Measurements from ENCODE around the gene RETREG2.
A peak's percentile ranks its signal among the peaks of the same experiment; 100 is the strongest.

The RETREG2 gene

DNA sequence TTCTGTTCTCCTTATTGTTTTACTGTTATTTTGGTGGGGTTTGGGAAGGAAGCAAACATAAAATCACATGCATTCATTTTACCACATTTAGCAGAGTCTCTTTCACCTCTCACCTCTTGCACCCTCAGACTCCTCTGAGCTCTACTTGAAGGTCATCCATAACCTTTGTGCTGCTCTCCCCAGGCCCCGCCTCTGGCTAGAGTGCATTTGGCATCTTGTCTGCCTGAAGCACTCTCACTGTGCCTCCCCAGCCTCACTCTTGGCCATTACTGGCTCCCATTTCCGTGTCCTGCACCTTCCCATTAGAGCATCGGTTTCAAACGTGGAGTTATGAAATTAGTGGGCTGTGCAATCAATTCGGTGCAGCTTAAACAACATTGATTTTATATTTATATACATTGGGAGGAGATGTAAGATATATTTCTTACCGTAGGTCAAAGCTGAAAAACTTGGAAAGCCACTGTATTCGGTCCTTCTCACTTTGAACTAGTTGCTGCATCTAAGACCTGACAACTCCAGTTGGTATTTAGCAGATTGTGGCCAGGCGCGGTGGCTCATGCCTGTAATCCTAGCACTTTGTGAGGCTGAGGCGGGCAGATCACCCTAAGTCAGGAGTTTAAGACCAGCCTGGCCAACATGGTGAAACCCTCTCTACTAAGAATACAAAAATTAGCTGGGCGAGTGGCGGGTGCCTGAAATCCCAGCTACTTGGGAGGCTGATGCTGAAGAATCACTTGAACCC lies 21.6 kb downstream of the RETREG2 start:
- TF ChIP-seq REST (IDR thresholded peaks at IDR 0.05; ENCODE audit: low read depth) = no peak
- no peak for TF ChIP-seq FOXM1 (IDR thresholded peaks at IDR 0.05; ENCODE audit: borderline replicate concordance, low read depth)
- TF ChIP-seq, protein P1, sequence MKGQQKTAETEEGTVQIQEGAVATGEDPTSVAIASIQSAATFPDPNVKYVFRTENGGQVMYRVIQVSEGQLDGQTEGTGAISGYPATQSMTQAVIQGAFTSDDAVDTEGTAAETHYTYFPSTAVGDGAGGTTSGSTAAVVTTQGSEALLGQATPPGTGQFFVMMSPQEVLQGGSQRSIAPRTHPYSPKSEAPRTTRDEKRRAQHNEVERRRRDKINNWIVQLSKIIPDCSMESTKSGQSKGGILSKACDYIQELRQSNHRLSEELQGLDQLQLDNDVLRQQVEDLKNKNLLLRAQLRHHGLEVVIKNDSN (IDR thresholded peaks at IDR 0.05) = no peak
- no peak for TF ChIP-seq CREB1 (IDR thresholded peaks at IDR 0.05; ENCODE audit: low read depth)
- TF ChIP-seq EP300 (IDR thresholded peaks at IDR 0.05; ENCODE audit: borderline replicate concordance) = no peak
- TF ChIP-seq CEBPB (IDR thresholded peaks at IDR 0.05) = no peak
- no peak for TF ChIP-seq YY1 (IDR thresholded peaks at IDR 0.05; ENCODE audit: low read depth)
- TF ChIP-seq ZBTB7A (IDR thresholded peaks at IDR 0.05; ENCODE audit: low read depth) = no peak
- TF ChIP-seq TAF1 (IDR thresholded peaks at IDR 0.05; ENCODE audit: low read depth) = no peak
- no peak for TF ChIP-seq TCF12 (IDR thresholded peaks at IDR 0.05; ENCODE audit: low read depth)
- no peak for TF ChIP-seq EGR1 (IDR thresholded peaks at IDR 0.05)
- TF ChIP-seq TEAD4 (IDR thresholded peaks at IDR 0.05) = no peak
- TF ChIP-seq RAD21 (IDR thresholded peaks at IDR 0.05; ENCODE audit: low read depth) = no peak
- TF ChIP-seq NFIC (IDR thresholded peaks at IDR 0.05) = no peak
- TF ChIP-seq MAX (IDR thresholded peaks at IDR 0.05) = no peak

DNA sequence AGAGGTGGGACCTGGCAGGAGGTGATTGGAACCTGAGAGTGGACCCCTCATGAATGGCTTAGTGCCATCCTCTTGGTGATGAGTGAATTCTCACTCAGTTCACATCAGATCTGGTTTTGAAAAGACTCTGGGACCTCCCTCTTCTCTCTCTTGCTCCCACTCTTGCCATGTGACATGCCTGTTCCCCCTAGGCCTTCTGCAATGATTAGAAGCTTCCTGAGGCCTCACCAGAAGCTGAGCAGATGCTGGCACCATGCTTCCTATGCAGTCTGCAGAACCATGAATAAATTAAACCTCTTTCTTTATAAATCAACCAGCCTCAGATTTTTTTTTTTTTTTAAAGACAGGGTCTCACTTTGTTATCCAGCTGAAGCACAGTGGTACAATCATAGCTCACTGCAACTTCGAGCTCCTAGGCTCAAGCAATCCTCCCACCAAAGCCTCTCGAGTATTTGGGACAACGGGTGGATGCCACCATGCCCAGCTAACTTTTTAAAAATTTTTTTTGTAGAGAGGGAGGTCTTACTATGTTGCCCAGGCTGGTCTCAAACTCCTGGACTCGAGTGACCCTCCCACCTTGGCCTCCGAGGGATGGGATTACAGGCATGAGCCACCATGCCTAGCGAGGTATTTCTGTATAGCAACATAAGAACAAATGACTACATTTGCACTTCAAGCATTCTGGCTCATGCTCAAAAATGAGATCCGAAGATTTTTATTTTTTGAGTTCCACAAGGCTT lies 26.5 kb downstream of the RETREG2 start:
- TF ChIP-seq FOXM1 (IDR thresholded peaks at IDR 0.05; ENCODE audit: borderline replicate concordance, low read depth) (no peak), NFIC (IDR thresholded peaks at IDR 0.05) (no peak), RAD21 (IDR thresholded peaks at IDR 0.05; ENCODE audit: low read depth) (no peak), YY1 (IDR thresholded peaks at IDR 0.05; ENCODE audit: low read depth) (no peak)

DNA sequence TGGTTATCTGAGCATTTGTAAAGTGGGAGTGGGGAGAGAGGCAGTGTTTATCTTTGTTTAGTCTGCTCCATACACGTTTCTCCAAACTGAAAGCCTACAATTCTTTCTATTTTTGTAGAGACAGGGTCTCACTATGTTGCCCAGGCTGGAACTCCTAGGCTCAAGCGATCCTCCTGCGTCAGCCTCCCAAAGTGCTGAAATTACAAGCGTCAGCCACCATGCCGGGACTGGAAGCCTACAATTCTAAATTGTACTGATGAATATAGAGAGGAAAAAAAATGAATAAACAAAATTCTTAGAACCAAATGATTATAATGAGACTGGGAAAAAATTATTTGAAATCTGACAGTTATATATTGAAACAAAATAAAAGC lies 27.1 kb downstream of the RETREG2 start:
- TF ChIP-seq CREB1 (IDR thresholded peaks at IDR 0.05; ENCODE audit: low read depth) = no peak
- TF ChIP-seq RAD21 (IDR thresholded peaks at IDR 0.05; ENCODE audit: low read depth) = no peak

DNA sequence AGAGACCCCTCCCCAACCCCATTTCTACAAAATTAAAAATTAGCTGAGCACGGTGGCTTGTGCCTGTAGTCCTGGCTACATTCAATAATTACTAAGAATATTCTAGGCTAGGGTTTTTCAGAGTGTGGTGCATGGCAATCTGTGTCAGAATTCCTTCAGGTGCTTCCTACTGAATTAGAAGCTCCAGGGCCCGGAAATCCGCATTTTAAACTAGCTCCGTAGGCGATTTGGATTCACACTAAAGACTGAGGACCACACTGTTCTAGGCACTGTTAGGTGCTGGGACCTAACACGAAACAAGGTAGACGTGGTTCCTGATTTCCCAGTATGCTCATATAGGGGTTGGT lies 27.9 kb downstream of the RETREG2 start:
- no peak for TF ChIP-seq CREB1 (IDR thresholded peaks at IDR 0.05; ENCODE audit: low read depth)
- TF ChIP-seq MAX (IDR thresholded peaks at IDR 0.05) = no peak
- TF ChIP-seq REST (IDR thresholded peaks at IDR 0.05; ENCODE audit: low read depth) = no peak
- no peak for TF ChIP-seq TAF1 (IDR thresholded peaks at IDR 0.05; ENCODE audit: low read depth)
- TF ChIP-seq TEAD4 (IDR thresholded peaks at IDR 0.05) = no peak
- TF ChIP-seq ZBTB7A (IDR thresholded peaks at IDR 0.05; ENCODE audit: low read depth) = no peak
- TF ChIP-seq TCF12 (IDR thresholded peaks at IDR 0.05; ENCODE audit: low read depth) = no peak
- TF ChIP-seq FOXM1 (IDR thresholded peaks at IDR 0.05; ENCODE audit: borderline replicate concordance, low read depth) = no peak
- no peak for TF ChIP-seq RAD21 (IDR thresholded peaks at IDR 0.05; ENCODE audit: low read depth)
- TF ChIP-seq CEBPB (IDR thresholded peaks at IDR 0.05) = no peak
- no peak for TF ChIP-seq EP300 (IDR thresholded peaks at IDR 0.05; ENCODE audit: borderline replicate concordance)
- TF ChIP-seq EGR1 (IDR thresholded peaks at IDR 0.05) = no peak
- TF ChIP-seq, protein P1 (IDR thresholded peaks at IDR 0.05) = no peak
- no peak for TF ChIP-seq NFIC (IDR thresholded peaks at IDR 0.05)
- no peak for TF ChIP-seq YY1 (IDR thresholded peaks at IDR 0.05; ENCODE audit: low read depth)

DNA sequence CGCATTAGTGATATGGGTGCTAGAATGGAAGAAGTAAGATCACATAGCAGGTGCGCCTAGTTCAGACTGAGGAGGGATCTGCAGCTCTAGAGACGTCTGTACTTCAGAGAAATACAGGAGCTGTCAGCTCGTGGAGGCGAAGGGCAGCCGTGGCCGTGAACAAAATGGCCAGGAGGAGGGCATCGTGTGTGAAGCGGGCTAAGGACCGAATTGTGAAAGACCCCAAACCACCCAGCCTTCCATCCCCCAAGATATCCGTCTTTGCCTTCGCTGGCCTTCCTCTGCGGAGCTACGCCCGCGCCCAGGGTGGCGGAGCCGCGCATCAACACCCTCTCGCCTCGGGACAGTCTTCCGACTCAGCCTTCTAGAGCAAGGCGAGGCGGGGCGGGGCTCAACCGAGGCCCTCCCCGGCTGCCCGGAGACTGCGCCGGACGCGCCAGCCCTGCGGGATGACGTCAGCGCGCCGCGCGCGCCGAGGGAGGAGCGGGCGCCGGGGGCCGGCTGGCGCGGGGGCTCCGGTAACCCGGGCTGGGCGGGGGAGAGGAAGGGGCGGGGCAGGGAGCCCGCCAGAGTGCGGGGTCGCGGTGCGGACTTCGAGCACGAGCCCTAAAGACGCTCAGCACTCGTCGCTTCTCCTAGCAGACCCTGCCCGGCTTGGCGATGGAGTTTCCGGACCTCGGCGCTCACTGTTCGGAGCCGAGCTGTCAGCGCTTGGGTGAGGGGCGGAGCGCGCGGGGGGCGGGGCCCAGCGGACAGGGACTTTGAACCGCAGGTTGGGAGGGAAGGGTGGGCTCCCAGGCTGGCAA lies 28.5 kb downstream of the RETREG2 start, which contains the start of gene ZFAND2B:
Gene ZFAND2B, plus strand, starts transcription at position 455 of the 806 bp plus-strand sequence. Its CDS starts 206 bp downstream, at position 661.
- peak; percentile 84 for TF ChIP-seq TAF1 (IDR thresholded peaks at IDR 0.05; ENCODE audit: low read depth)
- TF ChIP-seq FOXM1 (IDR thresholded peaks at IDR 0.05; ENCODE audit: borderline replicate concordance, low read depth) = no peak
- no peak for TF ChIP-seq RAD21 (IDR thresholded peaks at IDR 0.05; ENCODE audit: low read depth)
- TF ChIP-seq NFIC (IDR thresholded peaks at IDR 0.05) = no peak
- TF ChIP-seq EGR1 (IDR thresholded peaks at IDR 0.05) = no peak
- TF ChIP-seq YY1 (IDR thresholded peaks at IDR 0.05; ENCODE audit: low read depth) = peak; percentile 16; the same call in 1 of the 2 replicates
- TF ChIP-seq EP300 (IDR thresholded peaks at IDR 0.05; ENCODE audit: borderline replicate concordance) = no peak
- peak; percentile 49; the same call in 1 of the 2 replicates for TF ChIP-seq CREB1 (IDR thresholded peaks at IDR 0.05; ENCODE audit: low read depth)
- TF ChIP-seq, protein P1 (IDR thresholded peaks at IDR 0.05) = 0 out of 2 replicates have a peak, but pooled peaks have one; percentile 2
- peak; percentile 72 for TF ChIP-seq MAX (IDR thresholded peaks at IDR 0.05)
- peak; percentile 9; the same call in 1 of the 2 replicates for TF ChIP-seq TCF12 (IDR thresholded peaks at IDR 0.05; ENCODE audit: low read depth)
